ENCODE measurements around the gene EXD1. TPM values are rescaled to one million over a fixed set of nuclear protein-coding genes. Genes with fewer than 3 reads are reported as not detected.

Gene EXD1
- total RNA-seq, 1 donor: not detected

GRCh38 chr15:41205315-41205714 is 25.2 kb downstream of the EXD1 start:
- no peak overlapping the region for H3K4me3 ChIP-seq (ENCODE audit: low read depth, low read length)
- DNase-seq (ENCODE audit: low read depth): peak; percentile 15
- TF ChIP-seq, protein P1, sequence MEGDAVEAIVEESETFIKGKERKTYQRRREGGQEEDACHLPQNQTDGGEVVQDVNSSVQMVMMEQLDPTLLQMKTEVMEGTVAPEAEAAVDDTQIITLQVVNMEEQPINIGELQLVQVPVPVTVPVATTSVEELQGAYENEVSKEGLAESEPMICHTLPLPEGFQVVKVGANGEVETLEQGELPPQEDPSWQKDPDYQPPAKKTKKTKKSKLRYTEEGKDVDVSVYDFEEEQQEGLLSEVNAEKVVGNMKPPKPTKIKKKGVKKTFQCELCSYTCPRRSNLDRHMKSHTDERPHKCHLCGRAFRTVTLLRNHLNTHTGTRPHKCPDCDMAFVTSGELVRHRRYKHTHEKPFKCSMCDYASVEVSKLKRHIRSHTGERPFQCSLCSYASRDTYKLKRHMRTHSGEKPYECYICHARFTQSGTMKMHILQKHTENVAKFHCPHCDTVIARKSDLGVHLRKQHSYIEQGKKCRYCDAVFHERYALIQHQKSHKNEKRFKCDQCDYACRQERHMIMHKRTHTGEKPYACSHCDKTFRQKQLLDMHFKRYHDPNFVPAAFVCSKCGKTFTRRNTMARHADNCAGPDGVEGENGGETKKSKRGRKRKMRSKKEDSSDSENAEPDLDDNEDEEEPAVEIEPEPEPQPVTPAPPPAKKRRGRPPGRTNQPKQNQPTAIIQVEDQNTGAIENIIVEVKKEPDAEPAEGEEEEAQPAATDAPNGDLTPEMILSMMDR (IDR thresholded peaks at IDR 0.05; ENCODE audit: insufficient read depth, low read length): no peak

DNA sequence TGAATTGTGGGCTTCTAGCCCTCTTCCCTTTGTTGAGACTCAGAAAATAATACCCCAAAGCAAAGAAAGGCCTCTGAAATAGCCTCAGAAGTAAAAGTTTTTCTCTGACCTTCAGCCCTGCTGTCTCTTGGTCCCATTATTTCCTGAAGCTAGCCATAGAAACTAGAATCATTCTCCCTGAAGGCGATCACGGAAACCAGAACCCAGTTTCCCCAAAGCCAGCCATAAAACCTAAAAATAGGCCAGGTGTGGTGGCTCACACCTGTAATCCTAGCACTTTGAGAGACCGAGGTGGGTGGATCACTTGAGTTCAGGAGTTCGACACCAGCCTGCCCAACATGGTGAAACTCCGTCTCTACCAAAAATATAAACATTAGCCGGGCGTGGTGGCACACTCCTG is 27.2 kb downstream of the EXD1 start:
- no peak overlapping the region for H3K4me3 ChIP-seq (ENCODE audit: low read depth, low read length)
- TF ChIP-seq, protein P1 (IDR thresholded peaks at IDR 0.05; ENCODE audit: insufficient read depth, low read length): no peak
- no peak for DNase-seq (ENCODE audit: low read depth)

- no peak for DNase-seq (ENCODE audit: low read depth)
- H3K4me3 ChIP-seq (ENCODE audit: low read depth, low read length): no peak overlapping the region
- TF ChIP-seq, protein P1 (IDR thresholded peaks at IDR 0.05; ENCODE audit: insufficient read depth, low read length): no peak
Measured at GRCh38 chr15:41199470-41199869, 31.1 kb downstream of the EXD1 start.

DNA sequence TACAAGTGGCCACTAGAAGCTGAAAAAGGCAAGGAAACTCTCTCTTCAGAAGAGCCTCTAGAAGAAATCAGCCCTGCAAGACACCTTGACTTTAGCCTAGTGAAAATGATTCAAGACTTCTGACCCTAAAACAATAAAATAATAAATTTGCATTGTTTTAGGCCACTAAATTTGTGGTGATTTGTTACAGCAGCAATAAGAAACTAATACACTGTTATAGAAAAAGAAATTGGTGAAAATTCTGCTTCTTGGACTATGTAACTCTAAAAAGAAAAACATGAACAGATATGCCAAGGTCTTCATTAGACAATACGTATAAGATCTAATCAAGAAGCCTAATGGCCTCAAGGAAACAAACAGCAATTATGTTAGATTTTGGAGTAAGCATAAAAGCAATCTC is 36.1 kb downstream of the EXD1 start:
- TF ChIP-seq, protein P1 (IDR thresholded peaks at IDR 0.05; ENCODE audit: insufficient read depth, low read length): no peak
- no peak overlapping the region for H3K4me3 ChIP-seq (ENCODE audit: low read depth, low read length)
- DNase-seq (ENCODE audit: low read depth): no peak

- TF ChIP-seq, protein P1 (IDR thresholded peaks at IDR 0.05; ENCODE audit: insufficient read depth, low read length): no peak
- DNase-seq (ENCODE audit: low read depth): peak; percentile 7
- H3K4me3 ChIP-seq (ENCODE audit: low read depth, low read length): no peak overlapping the region
Measured at GRCh38 chr15:41183581-41183980, 47.0 kb downstream of the EXD1 start.

DNA sequence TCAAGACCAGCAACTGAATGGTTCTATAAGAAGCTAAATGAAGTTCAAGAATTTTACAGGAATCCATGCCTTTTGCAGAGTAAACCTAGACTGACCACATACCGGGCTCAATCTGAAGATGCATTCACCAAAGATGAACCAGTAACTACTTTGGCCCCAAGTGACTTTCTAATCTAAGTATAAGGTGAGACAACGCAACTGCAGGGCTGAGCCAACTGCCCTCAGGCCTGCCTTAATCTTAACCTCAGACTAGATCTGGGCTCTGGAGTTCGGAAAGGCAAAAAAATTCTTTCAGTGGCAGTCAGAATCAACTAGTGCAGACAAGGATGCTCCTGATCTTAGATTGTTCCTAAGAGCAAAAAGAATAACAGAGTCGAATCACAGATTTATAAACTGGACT is 48.3 kb downstream of the EXD1 start:
- H3K4me3 ChIP-seq (ENCODE audit: low read depth, low read length): no peak overlapping the region
- DNase-seq (ENCODE audit: low read depth): no peak
- TF ChIP-seq, protein P1 (IDR thresholded peaks at IDR 0.05; ENCODE audit: insufficient read depth, low read length): no peak

DNA sequence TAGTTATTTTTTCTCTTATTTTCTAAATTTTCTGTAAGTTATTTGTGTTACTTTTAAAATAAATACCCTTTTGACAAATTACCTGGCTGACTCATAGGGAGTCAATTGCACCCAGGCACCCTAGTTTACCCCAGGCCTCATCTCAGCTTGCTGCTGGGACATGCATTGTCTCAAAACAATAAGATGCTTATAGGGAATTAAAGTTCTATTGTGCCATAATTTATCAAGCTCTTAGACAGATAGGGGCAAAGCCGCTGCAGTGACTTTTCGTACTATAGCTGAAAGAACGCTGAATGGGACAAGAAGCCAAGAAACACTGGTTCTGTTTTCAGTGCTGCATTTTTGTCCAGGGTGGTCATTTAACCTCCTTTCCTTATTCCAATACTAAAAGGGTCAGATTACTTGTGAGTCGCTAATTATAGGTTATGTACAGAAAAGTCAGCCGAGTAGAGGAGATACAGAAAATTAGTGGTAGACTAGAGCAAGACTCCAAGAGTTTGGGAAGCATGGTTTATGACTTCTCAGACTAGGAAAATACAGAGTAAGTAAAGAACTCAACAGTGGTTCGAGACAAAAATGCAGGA is 50.3 kb downstream of the EXD1 start:
- no peak overlapping the region for H3K4me3 ChIP-seq (ENCODE audit: low read depth, low read length)
- TF ChIP-seq, protein P1 (IDR thresholded peaks at IDR 0.05; ENCODE audit: insufficient read depth, low read length): no peak
- peak; percentile 7 for DNase-seq (ENCODE audit: low read depth)

Data from fibroblast of the aortic adventitia (primary cell).